Suppressor macrophage treated with lipopolysaccharide for 1 hour (primary cell): Measurements from ENCODE around the gene RANBP3.
"Not testable (repeated sequence)": the region's sequence is repeated elsewhere in the genome, so short reads cannot be mapped to it uniquely, and the experiment has no call there.

Experiments
- DNase-seq, 3 donors: peaks; one replicate each; pipeline ENCODE4 v3.0.0-alpha.2; 2020 to 2022

The RANBP3 gene, protein sequence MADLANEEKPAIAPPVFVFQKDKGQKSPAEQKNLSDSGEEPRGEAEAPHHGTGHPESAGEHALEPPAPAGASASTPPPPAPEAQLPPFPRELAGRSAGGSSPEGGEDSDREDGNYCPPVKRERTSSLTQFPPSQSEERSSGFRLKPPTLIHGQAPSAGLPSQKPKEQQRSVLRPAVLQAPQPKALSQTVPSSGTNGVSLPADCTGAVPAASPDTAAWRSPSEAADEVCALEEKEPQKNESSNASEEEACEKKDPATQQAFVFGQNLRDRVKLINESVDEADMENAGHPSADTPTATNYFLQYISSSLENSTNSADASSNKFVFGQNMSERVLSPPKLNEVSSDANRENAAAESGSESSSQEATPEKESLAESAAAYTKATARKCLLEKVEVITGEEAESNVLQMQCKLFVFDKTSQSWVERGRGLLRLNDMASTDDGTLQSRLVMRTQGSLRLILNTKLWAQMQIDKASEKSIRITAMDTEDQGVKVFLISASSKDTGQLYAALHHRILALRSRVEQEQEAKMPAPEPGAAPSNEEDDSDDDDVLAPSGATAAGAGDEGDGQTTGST

DNA sequence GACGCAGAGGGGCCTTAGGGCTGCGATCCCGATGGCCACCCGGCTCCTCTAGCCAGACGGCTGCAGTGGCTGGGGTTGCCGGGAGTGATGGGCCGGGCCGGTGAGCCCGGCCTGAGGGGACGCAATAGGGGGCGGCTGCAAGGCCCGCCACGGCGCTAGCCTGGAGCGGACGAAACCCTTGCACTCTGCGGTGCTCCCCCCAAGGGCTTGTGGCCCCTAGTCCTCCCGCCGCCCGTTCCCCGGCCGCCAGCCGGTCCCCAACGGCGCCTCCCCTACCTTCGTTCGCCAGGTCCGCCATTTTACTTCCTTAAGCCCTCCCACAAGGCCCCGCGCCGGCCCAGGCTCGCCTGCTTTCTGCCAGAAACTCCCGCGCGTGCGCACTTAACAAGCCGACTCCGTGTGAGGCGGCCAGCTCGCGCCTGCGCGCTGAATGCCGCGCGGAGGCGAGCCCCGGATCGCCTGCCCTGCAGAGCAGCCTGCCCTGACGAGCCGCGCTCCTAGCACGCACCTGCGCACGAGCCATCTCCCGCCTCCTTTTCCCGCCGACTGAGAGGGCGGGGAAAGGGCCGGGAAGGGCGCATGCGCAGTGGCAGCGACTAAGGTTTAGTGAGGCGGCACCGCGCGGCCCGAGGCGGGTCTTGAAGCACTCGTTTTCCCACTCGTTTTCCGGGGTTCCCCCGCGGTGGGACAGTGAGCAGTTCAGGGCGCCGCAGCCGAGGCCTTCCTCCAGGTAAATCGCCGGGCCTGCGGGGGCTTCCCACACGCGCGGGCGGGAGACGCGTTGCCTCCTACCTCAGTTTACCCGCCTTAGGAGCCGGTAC, at the start of gene RANBP3:
RANBP3 (minus strand) TSS at position 356 of the 821 bp plus-strand sequence; CDS start at position 298, 58 bp downstream.
- peak; percentile 100 for DNase-seq

DNA sequence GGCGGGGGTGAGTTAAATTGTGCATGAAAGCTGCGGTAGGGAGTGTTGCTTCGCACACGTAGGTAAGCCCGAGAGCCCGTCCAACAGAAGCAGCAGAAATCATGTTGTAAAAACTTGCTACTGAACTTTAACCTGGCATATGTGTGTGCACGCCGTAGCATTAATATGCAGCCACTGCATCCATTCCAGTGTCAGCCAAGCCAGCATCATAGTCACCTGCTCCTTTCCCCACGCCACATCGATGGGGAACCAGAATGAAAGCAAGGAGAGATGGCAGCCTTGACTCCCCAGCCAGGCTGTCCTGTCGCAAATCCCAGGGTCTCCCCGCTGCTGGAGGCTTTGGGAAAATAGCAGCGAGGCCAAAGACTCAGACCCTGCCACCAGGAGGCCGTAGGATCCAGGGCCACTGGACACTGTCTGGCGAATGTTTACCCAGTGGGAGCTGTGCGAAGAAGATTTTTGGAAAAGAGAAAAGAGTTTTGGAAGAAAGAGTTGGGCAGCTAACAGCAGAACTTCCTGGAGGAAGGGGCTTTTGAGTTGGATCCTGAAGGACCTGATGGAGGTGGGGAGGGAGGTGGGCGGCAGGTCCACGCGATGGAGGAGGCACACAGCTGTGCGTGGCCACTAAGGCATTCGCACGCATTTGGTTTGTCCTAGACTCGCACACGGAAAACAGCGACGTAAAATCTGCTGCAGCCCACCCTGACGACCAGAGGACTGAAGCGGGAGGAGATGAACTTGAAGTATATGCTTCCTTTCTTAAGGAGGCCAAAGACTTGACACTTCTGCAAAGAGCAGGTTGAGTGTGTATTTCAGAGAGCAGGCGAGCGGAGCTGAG, 48.7 kb upstream of the RANBP3 start:
- DNase-seq = no peak

DNA sequence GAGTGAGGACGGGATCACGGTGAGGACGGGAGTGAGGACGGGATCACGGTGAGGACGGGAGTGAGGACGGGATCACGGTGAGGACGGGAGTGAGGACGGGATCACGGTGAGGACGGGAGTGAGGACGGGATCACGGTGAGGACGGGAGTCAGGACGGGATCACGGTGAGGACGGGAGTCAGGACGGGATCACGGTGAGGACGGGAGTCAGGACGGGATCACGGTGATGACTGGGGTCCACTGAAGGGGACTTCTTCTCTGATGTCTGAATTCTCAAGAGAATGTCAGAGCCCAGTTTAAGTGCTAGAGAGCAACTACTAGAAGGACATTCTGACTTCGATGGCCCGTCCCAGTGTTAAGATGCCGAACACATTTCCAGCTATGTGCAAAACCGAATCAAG, 46.8 kb upstream of the RANBP3 start:
- not testable (repeated sequence) for DNase-seq

DNA sequence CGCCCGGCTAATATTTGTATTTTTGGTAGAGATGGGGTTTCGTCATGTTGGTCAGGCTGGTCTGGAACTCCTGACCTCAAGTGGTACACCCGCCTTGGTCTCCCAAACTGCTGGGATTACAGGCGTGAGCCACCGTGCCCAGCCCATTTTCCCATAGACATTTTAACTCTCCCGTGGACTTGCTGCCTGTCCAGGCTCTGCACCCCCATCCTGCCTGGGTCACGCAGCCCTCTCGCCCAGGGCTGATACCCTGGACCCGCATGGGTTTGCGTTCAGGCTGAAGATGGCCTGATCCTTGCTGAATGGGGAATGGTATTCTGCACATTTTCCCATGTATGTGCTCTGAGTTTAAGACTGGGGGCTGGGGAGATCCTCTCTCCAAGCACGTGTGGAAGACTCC, 46.0 kb upstream of the RANBP3 start:
- DNase-seq = no peak

DNA sequence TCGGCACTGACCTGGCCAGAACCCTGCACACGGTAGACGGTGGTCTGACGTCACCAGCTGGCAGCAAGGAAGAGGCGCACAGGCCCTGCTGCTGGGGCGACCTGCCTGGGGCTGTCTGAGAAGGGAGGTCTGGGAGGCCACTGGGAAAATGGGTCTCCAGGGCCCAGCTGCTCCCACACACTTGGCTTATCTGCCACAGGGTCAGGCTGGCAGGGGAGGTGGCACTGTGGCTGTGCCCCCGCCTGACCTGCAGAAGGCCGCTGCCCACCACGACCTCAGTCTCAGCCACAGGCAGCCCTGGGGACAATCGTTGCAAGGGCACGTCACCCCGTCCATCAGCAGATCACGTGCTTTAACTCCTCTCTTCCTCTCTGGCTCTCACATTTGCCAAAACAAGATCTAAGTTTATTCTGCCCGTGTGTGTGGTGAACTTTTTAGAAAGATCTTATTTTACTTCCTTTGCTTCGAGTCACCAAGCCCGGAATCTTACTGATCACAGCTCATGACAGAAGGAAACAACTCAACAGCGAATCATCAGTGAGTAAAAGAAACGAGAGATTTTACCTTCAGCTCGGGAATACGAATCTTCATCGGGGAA, 45.2 kb upstream of the RANBP3 start:
- DNase-seq = peak in 1 of 3 donors; percentile 11

DNA sequence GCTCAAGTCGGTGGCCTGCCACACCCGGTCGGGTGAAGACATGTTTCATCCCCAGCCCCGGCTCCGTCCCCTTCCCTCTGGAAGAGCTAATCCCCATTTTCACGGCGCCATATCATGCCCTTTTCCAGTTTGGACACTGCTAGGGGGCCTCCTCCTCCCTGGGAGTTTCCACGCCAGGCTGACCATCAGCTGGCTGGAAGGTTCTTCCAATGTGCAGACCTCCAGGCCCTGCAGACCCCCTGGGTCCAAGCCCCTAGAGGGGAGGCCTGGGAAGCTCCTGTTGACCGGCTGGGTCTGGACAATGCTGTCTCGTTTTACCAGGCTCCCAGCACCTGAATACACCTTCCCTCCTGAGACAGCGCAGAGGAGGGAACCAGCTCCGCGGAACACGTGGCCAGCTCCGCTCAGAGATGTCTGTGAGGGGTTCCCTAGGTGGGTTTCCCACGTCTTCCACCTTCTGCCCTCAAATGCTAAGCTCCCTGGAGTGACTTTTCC, 44.7 kb upstream of the RANBP3 start:
- DNase-seq = no peak

DNA sequence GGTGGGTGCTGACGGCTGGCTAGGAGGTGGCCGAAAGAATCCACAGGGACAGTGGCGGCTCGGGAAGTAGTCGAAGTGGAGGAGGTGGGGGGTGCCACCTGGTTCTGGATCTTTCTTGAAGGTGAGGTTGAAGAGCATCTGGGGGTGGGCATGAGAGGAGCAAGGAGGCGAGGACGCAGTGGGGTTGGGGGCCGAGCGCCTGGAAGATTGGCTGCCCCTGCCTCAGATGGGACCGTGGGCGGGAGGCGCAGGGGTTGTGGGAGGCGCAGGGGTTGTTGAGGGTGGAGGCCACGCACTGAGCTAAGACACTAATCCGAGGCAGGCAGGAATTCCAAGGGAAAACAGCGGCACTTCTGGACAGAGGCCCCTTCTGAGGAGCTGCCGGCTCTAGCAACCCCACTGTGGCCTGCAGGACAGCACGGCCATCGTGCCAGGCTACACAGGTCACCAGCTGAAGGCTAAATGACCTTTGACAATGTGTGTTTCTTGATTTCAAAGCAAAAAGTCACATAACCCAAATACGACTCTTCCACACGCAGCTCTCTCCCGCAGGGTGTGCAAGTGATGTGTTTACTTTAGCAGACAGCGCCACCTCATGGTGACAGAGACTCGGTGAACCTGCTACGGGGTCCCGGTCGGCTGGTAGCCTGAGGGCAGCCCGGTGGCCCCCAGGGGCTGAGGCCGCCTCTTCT, 44.1 kb upstream of the RANBP3 start:
- peak; percentile 81 to 88 (median 87) for DNase-seq

DNA sequence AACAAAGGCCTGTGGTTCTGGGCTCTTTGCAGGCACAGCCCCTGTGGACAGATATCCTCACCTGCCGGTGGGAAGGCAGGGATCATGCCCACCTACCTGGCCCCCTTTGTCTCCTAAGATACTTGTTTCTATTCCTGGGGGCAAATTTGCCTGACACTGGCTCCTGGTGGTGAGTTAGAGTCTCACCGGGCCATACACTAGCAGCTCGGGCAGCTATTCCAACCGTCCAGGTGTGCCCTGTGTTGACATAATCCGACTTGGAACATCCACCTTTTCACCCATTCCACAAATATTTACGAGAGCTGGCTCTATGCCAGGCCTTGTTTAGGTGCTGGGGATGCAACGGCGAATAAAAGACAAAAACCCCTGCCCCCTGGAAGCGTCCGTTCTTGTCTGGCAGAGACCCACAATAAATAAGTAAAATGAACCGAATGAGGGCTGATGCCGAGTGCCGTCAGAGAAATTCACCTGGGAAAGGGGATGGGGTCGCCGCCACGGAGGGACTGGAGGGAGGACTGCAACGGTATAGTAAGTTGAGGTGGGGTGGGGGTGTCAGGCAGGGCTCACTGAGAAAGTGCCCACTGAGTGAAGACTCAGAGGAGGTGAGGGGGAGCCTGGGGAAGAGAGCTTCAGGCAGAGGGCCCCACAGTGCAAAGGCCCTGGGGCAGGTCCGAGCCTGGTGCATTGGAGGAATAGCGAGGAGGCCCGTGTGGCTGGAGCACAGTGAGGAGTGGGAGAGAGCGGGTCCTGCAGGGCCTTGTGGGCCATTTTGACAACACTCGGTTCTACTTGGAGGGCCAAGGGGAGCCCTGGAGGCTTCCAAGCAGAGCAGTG, 43.2 kb upstream of the RANBP3 start:
- DNase-seq = no peak

DNA sequence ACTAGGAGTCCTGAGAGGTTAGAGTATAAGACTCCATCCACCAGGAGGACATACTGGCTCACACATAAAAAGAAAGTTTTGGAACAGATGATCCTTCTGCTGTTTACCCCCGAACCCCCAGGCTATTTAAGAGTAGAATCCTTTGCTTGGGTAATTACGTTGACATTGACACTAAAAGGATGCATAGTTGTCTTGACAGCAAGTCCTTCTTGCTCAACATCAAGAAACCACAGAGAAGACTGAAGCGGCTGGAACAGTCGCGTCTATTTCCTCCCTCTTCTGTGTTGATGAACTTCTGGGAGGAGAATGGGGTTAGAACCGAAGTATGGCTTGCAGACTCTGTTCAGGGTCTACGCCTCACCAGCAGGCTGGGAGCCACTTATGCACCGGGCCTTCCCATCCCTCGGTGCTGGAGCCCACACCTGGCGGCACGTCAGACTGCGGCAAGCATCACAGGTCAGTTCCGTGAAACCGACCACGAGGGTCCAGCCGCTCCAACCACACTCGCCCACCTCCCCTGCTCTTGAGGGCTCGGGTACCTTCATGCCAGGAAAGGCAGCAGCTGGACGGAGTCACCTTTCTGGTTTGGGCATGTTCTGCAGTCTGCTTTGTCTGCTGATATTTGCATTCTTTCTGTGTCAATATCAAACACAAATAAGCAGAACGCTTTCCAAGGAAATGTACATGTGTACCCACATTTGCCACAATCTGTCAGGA, 42.4 kb upstream of the RANBP3 start:
- DNase-seq = no peak

DNA sequence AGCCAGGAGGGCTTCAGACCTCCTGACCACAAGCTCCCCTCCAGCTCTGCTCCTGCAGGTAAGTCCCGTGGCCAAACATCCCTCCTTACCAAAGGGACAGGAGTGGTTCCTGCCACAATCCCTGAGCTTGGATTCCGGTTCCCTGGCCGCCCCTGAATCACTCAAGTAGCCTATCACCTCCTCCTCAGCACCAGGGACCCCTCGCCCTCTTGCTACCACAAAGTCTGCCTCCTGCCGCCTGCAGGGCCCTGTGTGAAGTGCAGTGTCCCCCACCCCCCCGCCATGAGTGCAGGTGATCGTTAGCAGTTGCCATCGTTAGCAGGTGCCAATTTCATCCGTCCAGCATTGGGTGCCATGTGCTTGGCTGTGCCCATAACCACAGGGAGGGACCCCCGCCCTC, 40.8 kb upstream of the RANBP3 start:
- no peak for DNase-seq

DNA sequence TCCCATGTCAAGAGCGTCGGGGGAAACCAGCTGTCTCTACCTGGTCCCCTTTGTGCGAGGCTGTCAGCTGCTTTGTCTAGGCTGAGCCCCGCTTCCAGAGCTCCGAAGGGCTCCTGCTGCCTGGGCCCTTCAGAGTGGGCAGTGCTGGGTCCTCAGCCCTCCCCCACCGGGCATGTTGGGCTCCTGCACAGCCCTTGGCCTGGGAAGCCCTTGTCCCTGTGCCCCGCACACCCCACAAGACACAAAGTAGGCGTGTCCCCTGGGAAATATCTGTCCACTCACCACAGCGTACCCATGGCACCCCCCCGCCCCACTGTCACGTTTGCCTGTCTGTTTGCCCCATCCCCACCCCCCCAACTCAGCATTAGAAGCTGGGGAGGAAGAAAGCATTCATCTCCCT, 39.6 kb upstream of the RANBP3 start:
- DNase-seq = no peak

DNA sequence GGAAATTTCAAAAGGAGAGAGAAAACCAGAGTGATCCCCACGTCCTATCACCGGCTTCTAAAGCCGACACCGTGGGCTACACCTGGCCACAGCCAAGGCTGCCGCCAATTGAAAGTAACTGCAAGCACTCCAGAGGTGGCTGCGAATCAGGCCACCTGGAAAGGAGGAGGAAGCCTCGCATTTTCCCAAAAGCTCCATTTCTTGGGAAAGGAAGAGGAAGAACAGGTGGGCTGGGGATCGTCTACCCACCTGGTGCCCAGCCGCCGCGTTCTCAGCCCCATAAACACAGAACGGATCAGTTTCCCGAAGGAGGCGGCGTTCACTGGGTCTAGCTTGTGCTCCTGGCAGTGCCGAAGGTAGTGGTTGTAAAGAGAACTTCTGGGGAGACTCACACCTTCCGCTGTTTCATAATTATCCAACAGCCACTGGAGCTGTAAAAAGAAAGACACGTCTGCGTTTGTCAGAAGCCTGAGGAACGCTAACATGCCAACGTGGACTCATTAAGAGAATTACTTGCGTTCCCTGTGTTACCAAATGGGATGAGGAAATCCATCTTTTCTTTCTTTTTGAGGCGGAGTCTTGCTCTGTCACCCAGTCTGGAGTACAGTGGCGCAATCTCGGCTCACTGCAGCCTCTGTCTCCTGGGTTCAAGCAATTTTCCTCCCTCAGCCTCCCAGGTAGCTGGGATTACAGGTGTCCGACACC, 38.1 kb upstream of the RANBP3 start:
- DNase-seq = no peak

DNA sequence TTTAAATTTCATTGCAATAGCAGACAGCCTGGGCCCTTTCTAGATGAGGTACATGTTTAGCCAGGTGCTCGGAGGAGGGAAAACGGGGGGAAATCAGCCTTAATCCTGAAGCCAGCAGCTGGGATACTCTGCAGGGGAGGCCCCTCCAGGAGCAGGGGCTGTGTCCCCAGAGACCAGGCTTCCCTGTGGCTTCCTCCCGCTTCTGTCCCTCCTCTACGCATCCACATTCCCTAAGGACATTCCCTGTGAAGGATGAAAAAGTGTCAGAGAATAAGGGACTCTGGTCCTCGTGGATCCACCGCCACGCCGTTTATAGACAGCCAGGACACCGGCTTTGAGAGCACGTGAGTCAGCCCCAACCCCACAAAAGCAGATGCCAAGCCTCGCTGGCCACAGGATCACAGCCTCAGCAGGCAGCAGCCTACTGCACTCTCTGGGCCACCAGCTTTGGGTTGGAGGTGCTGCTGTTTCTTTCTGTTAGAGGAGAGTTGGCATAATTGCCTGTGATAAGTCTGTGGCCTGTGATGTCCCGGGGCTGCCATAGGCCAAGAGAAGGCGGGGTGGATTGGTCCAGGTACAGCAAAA, 36.7 kb upstream of the RANBP3 start:
- no peak for DNase-seq

DNA sequence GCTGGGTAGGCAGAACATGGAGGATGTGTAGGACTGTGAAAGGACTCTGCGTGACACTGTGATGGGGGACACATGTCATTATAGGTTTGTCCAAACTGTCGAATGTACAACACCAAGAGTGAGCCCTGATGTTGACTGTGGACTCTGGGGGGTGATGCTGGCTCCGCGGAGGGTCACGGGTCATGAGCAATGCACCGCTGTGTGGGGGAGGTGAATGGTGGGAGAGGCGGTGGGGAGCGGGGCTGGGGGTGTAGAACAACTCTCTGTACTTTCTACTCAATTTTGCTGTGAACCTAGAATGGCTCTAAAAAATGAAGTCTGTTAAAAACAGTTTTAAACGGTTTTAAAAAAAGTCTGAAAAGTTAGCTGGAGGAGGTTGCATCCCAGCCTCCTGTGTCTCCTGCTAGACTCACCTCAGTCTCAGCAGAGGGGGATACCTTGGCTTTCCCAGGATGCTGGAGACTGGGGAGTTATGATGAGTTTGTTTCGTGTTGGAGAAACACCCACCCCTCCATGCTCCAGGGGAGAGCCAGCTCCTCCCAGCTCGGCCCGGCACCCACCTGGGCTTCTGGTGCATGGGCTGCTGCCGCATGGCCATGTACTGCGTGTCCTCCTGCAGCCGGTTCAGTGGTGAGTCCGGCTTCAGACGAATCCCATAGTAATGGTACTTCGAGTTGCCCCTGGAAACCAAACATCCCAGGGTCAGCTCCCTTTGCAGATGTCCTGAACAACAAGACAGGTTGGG, 34.7 kb upstream of the RANBP3 start:
- DNase-seq = no peak

DNA sequence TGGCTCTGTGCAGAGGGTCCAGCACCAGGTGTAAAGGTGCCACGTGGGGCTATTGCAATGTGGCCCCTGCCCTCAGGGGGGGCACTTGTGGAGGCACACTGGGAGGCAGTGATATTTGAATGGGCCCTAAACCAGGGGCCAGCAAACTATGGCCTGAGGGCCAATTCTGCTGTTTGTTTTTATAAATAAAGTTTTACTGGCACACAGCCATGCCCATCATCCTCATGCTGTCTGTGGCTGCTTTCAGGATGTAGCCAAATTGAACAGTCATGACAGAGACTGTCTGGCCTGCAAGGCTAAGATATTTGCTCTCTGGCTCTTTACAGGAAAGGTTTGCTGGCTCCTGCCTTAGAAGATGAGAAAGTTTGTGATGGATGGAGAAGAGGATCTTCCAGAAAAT, 33.9 kb upstream of the RANBP3 start:
- no peak for DNase-seq

DNA sequence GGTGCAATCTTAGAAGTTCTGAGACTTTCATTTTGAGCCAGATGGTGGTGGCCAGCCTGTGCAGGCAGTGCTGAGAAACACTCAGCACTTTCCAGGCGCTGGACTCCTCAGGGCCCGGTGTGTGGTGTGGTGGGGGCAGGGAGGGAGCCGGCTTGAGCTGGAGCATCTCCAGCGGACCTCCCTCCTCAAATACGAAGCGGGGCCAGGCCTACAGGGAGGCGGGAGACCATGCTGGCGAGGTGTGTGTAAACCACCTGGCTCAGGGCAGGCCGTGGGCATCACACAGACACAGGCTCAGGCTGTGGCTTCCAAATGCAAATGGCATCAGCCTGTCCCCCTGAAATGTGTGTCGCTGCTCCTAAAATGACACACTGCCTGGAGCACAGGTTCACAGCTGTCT, 33.3 kb upstream of the RANBP3 start:
- DNase-seq = no peak

DNA sequence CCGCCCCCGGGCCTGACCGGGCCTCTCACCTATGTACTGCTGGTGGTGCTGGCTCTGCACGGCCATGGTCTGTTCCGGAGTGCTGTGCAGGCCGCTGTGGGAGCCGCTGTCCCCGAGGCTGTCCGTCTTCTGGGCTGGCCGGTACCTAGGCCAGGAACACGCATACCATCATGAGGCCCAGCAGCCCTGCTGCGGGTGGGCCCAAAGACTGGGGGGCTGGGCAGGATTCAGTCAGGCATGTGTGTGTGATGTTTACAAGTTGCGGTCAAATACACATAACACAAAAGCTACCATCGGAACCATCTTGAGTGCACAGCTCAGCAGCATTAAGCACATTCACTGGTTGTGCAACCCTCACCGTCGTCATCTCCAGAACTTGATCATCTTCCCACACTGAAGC, 32.2 kb upstream of the RANBP3 start:
- DNase-seq = no peak

DNA sequence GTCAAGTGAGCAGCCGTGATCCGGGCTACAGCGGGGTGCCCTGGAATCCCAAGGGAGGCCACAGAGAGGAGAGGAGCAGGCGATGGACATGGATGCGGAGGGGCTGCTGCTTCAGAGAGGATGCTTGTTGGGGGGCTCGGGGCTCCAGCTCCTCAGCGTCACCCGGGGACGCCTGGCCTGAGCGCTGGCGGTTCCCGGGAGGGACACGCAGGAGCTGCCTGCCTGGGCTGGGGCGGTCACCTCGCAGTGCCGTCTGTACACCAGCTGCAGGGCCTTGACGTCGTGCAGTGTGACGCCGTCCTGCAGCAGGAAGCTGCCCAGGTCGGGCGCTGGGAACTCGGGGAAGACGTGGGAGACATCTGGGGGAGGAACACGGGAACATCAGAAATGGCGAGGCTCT, 29.9 kb upstream of the RANBP3 start:
- no peak for DNase-seq
